ENCODE results near the gene MYL5.

DNA sequence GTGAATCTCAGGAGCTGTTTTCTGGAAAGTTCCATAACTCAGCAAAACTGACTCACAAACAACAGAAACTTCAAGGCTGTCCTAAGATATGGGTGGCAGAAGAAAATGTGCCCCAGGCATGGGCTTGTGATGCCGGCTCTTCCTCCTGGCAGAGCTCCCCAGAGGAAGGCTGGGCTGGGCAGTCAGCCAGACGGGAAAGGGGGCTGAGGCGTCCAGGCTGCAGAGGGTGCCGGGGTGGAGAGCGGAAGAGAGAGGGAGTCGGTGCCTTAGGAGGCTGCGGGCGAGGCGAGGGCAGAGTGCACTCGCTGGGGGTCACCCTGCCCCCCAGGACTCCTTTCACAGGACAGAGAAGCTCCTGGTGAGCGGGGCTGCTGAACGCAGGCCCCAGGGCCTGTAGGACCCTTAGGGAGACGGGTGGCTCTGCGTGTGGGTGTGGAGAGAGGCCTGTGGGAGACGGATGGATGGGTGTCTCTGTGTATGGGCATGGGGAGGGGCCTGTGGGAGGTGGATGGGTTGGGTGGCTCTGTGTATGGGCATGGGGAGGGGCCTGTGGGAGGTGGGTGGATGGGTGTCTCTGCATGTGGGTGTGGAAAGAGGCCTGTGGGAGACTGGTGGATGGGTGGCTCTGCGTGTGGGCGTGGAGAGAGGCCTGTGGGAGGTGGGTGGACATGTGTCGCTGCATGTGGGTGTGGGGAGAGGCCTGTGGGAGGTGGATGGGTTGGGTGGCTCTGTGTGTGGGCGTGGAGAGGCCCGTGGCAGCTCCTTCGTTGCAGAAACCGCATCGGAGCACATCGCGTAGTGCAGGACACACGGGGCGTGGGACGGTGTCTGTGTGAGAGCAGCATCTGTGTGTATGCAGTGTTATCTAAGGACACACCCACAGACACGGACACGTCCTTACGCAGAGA, 47.2 kb downstream of the MYL5 start:
- TF ChIP-seq, protein P1, sequence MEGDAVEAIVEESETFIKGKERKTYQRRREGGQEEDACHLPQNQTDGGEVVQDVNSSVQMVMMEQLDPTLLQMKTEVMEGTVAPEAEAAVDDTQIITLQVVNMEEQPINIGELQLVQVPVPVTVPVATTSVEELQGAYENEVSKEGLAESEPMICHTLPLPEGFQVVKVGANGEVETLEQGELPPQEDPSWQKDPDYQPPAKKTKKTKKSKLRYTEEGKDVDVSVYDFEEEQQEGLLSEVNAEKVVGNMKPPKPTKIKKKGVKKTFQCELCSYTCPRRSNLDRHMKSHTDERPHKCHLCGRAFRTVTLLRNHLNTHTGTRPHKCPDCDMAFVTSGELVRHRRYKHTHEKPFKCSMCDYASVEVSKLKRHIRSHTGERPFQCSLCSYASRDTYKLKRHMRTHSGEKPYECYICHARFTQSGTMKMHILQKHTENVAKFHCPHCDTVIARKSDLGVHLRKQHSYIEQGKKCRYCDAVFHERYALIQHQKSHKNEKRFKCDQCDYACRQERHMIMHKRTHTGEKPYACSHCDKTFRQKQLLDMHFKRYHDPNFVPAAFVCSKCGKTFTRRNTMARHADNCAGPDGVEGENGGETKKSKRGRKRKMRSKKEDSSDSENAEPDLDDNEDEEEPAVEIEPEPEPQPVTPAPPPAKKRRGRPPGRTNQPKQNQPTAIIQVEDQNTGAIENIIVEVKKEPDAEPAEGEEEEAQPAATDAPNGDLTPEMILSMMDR (IDR thresholded peaks at IDR 0.05; ENCODE audit: insufficient read depth, low read length): no peak
- no peak for TF ChIP-seq GABPA (IDR thresholded peaks at IDR 0.05; ENCODE audit: low read depth)
- no peak for TF ChIP-seq POLR2AphosphoS5 (IDR thresholded peaks at IDR 0.05; ENCODE audit: low read depth)
- TF ChIP-seq, protein P2, sequence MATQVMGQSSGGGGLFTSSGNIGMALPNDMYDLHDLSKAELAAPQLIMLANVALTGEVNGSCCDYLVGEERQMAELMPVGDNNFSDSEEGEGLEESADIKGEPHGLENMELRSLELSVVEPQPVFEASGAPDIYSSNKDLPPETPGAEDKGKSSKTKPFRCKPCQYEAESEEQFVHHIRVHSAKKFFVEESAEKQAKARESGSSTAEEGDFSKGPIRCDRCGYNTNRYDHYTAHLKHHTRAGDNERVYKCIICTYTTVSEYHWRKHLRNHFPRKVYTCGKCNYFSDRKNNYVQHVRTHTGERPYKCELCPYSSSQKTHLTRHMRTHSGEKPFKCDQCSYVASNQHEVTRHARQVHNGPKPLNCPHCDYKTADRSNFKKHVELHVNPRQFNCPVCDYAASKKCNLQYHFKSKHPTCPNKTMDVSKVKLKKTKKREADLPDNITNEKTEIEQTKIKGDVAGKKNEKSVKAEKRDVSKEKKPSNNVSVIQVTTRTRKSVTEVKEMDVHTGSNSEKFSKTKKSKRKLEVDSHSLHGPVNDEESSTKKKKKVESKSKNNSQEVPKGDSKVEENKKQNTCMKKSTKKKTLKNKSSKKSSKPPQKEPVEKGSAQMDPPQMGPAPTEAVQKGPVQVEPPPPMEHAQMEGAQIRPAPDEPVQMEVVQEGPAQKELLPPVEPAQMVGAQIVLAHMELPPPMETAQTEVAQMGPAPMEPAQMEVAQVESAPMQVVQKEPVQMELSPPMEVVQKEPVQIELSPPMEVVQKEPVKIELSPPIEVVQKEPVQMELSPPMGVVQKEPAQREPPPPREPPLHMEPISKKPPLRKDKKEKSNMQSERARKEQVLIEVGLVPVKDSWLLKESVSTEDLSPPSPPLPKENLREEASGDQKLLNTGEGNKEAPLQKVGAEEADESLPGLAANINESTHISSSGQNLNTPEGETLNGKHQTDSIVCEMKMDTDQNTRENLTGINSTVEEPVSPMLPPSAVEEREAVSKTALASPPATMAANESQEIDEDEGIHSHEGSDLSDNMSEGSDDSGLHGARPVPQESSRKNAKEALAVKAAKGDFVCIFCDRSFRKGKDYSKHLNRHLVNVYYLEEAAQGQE (IDR thresholded peaks at IDR 0.05; ENCODE audit: insufficient replicate concordance, low read depth): no peak

All from HL-60 (cell line).